IMR-90 (cell line): ENCODE results near the gene CTNNA2. TPM values are rescaled to one million over a fixed set of nuclear protein-coding genes. Genes with fewer than 3 reads are reported as not detected.

Experiments used
- ATAC-seq: fragments of 200-7000 bp; cut with Tn5 transposase; 2 replicates; pipeline ENCODE4 v1.9.1; 2020; ENCODE audit warnings: low read depth, mild to moderate bottlenecking, moderate library complexity
- BruUV-seq: library from RNA; stranded (reverse); fragments of 400-500 nt; replicated peaks from 2 replicates; lab custom pipeline; 2021; lab: Mats Ljungman, UMichigan
- CTCF ChIA-PET: fragments of 300-600 bp; formaldehyde crosslinking; extraction: SDS; loops from one replicate; lab custom pipeline; 2021; ENCODE audit warnings: antibody characterized with exemption; lab: Yijun Ruan, JAX
- POLR2A ChIA-PET: fragments of 300-600 bp; sonication (Branson Sonifier 250); formaldehyde crosslinking; loops from one replicate; lab custom pipeline; 2022; ENCODE audit warnings: antibody characterized with exemption; ENCODE audit not compliant: unreplicated experiment; lab: Charles Lee
- DNase-seq: peaks from one replicate; pipeline ENCODE4 v3.0.0; 2013
- H2AFZ ChIP-seq: replicated peaks from 2 replicates; pipeline ENCODE3; 2013; ENCODE audit warnings: low read length, mild to moderate bottlenecking; ENCODE audit not compliant: poor library complexity
- H2AK5ac ChIP-seq: 2 replicates; pipeline ENCODE4 v1.6.1; 2013; ENCODE audit warnings: low read depth, low read length, inconsistent platforms
- H2AK9ac ChIP-seq: replicated peaks from 2 replicates; pipeline ENCODE3; 2013; ENCODE audit warnings: mild to moderate bottlenecking, low read depth, low read length, moderate library complexity; ENCODE audit not compliant: poor library complexity
- H2BK120ac ChIP-seq: 2 replicates; pipeline ENCODE4 v1.6.1; 2013; ENCODE audit warnings: low read depth, low read length, inconsistent platforms
- H2BK15ac ChIP-seq: 3 replicates; pipeline ENCODE4 v1.6.1; 2013; ENCODE audit warnings: low read depth, low read length, inconsistent platforms
- H2BK20ac ChIP-seq: 2 replicates; pipeline ENCODE4 v1.6.1; 2013; ENCODE audit warnings: low read depth, mild to moderate bottlenecking, inconsistent platforms, low read length, moderate library complexity
- H2BK5ac ChIP-seq: 2 replicates; pipeline ENCODE4 v1.6.1; 2013; ENCODE audit warnings: mild to moderate bottlenecking, low read depth, low read length, inconsistent platforms; ENCODE audit not compliant: poor library complexity, severe bottlenecking
- H3K14ac ChIP-seq: replicated peaks from 2 replicates; pipeline ENCODE4 v1.6.1; 2013; ENCODE audit warnings: low read depth, low read length, inconsistent platforms
- H3K18ac ChIP-seq: 2 replicates; pipeline ENCODE4 v1.6.1; 2013; ENCODE audit warnings: low read depth, low read length, control low read depth
- H3K23ac ChIP-seq: 2 replicates; pipeline ENCODE4 v1.6.1; 2013; ENCODE audit warnings: low read depth, low read length, inconsistent platforms
- H3K27ac ChIP-seq: 2 replicates; pipeline ENCODE4 v1.5.1; 2013; ENCODE audit warnings: mild to moderate bottlenecking, control low read depth, low read length; ENCODE audit not compliant: insufficient read depth
- H3K27me3 ChIP-seq: 2 replicates; pipeline ENCODE4 v1.6.1; 2013; ENCODE audit warnings: low read length; ENCODE audit not compliant: control insufficient read depth, insufficient read depth
- H3K36me3 ChIP-seq: 2 replicates; pipeline ENCODE4 v1.6.1; 2013; ENCODE audit warnings: low read length, mixed read lengths; ENCODE audit not compliant: control insufficient read depth, insufficient read depth
- H3K4ac ChIP-seq: 2 replicates; pipeline ENCODE4 v1.6.1; 2013; ENCODE audit warnings: low read depth, low read length, inconsistent platforms
- H3K4me1 ChIP-seq: 2 replicates; pipeline ENCODE4 v1.6.1; 2013; ENCODE audit warnings: low read length, mixed read lengths; ENCODE audit not compliant: control insufficient read depth, insufficient read depth
- H3K4me2 ChIP-seq: 2 replicates; pipeline ENCODE4 v1.6.1; 2013; ENCODE audit warnings: low read depth, mild to moderate bottlenecking, control low read depth, low read length, moderate library complexity
- H3K4me3 ChIP-seq: 2 replicates; pipeline ENCODE4 v1.5.1; 2013; ENCODE audit warnings: low read depth, mild to moderate bottlenecking, control low read depth, low read length, moderate library complexity; ENCODE audit not compliant: insufficient read depth
- H3K56ac ChIP-seq: 2 replicates; pipeline ENCODE4 v1.6.1; 2013; ENCODE audit warnings: low read length, inconsistent platforms; ENCODE audit not compliant: insufficient read depth; ENCODE audit errors: extremely low read depth
- H3K79me1 ChIP-seq, 2 experiments: 2 replicates each; pipeline ENCODE4 v1.6.1; 2013; ENCODE audit warnings: low read length in 2 of 2, inconsistent platforms in 1 of 2, low read depth in 1 of 2
- H3K9ac ChIP-seq: 2 replicates; pipeline ENCODE4 v1.6.1; 2013; ENCODE audit warnings: low read depth, low read length, control low read depth
- H3K9me1 ChIP-seq: 2 replicates; pipeline ENCODE4 v1.6.1; 2013; ENCODE audit warnings: low read length, inconsistent platforms; ENCODE audit not compliant: insufficient read depth
- H3K9me3 ChIP-seq: 2 replicates; pipeline ENCODE4 v1.6.1; 2013; ENCODE audit warnings: low read length; ENCODE audit not compliant: control insufficient read depth, insufficient read depth
- H4K20me1 ChIP-seq: 2 replicates; pipeline ENCODE4 v1.6.1; 2013; ENCODE audit warnings: low read length, inconsistent platforms; ENCODE audit not compliant: insufficient read depth
- H4K5ac ChIP-seq: 2 replicates; pipeline ENCODE4 v1.6.1; 2013; ENCODE audit warnings: mild to moderate bottlenecking, low read depth, low read length, control low read depth
- H4K8ac ChIP-seq, 2 experiments: 2 replicates each; pipeline ENCODE4 v1.6.1; 2013; ENCODE audit warnings: low read depth in 2 of 2, low read length in 2 of 2, control low read depth in 1 of 2, inconsistent platforms in 1 of 2
- H4K91ac ChIP-seq: 2 replicates; pipeline ENCODE4 v1.6.1; 2013; ENCODE audit warnings: low read depth, low read length, inconsistent platforms; ENCODE audit not compliant: insufficient read depth
- BHLHE40 ChIP-seq: fragments of 150-350 bp; IDR thresholded peaks from 2 replicates; pipeline ENCODE4 v1.6.1; 2016; ENCODE audit warnings: mild to moderate bottlenecking, low read depth, low read length
- FOS ChIP-seq: fragments of 150-350 bp; IDR thresholded peaks from 2 replicates; pipeline ENCODE4 v1.6.1; 2016; ENCODE audit warnings: low read depth, low read length
- POLR2A ChIP-seq: IDR thresholded peaks from 2 replicates; pipeline ENCODE4 v1.6.1; 2012; ENCODE audit warnings: mild to moderate bottlenecking, low read depth, low read length
- RAD21 ChIP-seq: IDR thresholded peaks from 2 replicates; pipeline ENCODE4 v1.6.1; 2012; ENCODE audit warnings: low read length, improper control_type of control experiment
- WGBS, 2 experiments: methylation state at CpG; one replicate each; pipeline versions ENCODE4 v1.1.5 to v1.1.7; 2013; ENCODE audit warnings: missing lambda C conversion rate in 2 of 2; ENCODE audit not compliant: insufficient read length in 1 of 2; ENCODE audit errors: extremely low coverage in 2 of 2; 5-methylcytosine and 5-hydroxymethylcytosine counted together
- dilution Hi-C: fragments of 300-500 bp; cut with HindIII; formaldehyde crosslinking; loops from one replicate; pipeline ENCODE4 v1.14.3; 2018; ENCODE audit warnings: low sequenced_read_pairs; ENCODE audit not compliant: unreplicated experiment
- in situ Hi-C: fragments of 300-500 bp; cut with MboI; formaldehyde crosslinking; loops from 3 replicates; pipeline ENCODE4 v1.14.3; 2019; ENCODE audit warnings: low sequenced_read_pairs, inconsistent platforms, mixed read lengths
- intact Hi-C: fragments of 100-400 bp; cut with micrococcal nuclease; formaldehyde crosslinking; loops from 2 replicates; pipeline ENCODE4 v1.10.0; 2022
- polyA plus RNA-seq, 3 experiments: library from polyadenylated mRNA; depleted of rRNA; stranded (reverse); fragments of >200 nt; gene quantifications; 2 replicates each; pipeline ENCODE4 v1.2.3, GENCODE V29; 2012; ENCODE audit warnings: low replicate concordance in 1 of 3
- total RNA-seq: library from RNA; depleted of rRNA; stranded (reverse); fragments of >200 nt; gene quantifications from 2 replicates; pipeline ENCODE4 v1.2.3, GENCODE V29; 2012
- TF ChIP-seq, protein P1 (sequence below): conservative IDR thresholded peaks from 2 replicates; pipeline ENCODE4 v1.5.1; 2012; ENCODE audit warnings: mild to moderate bottlenecking, low read depth, low read length, improper control_type of control experiment

Gene CTNNA2
- total and polyA plus RNA-seq, 2 of the 4 experiments (the other 2 are of a cell fraction): not detected

DNA sequence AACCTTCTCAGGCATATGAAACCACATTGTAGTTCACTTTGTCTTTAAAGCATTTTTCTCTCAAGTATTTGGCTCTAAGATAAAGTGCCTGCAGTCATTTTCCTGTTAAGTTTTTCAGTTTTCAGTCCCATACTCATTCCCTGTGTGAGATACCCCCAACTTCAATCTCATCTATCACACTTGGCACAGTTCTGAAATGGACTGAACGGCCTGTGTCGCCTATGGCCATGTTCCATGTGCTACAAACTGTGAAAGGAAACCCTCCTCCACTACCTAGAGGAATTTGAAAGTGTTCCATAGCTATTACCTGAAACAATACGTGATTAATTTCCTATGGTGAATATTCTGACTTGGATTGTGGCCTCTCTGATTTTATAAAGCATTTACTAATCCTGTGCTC lies 319.1 kb downstream of the CTNNA2 start:
- CTCF ChIA-PET: no interaction called here
- no peak overlapping the region for H2AK9ac ChIP-seq
- H2BK5ac ChIP-seq: no peak overlapping the region
- H3K4me2 ChIP-seq: no peak overlapping the region
- no peak overlapping the region for H3K18ac ChIP-seq
- no peak overlapping the region for H2AK5ac ChIP-seq
- dilution Hi-C loops: no loop called here
- no peaks in the 10 kb centered on the region for H3K4me1 ChIP-seq
- ATAC-seq (no peak), DNase-seq (no peak)
- intact Hi-C loops: no loop called here
- H2BK120ac ChIP-seq: no peak overlapping the region
- no peak overlapping the region for H2AFZ ChIP-seq
- no peaks in the 10 kb centered on the region for H3K36me3 ChIP-seq
- no peaks in the 10 kb centered on the region for H3K27me3 ChIP-seq
- no peak overlapping the region for H3K23ac ChIP-seq
- H3K9me1 ChIP-seq: no peaks in the 10 kb centered on the region
- H3K4me3 ChIP-seq: no peak overlapping the region
- H3K4ac ChIP-seq: no peak overlapping the region
- no peaks in the 10 kb centered on the region for H3K79me1 ChIP-seq
- no peak overlapping the region for H2BK20ac ChIP-seq
- no TSS peak for BruUV-seq
- H4K20me1 ChIP-seq: no peaks in the 10 kb centered on the region
- no CpG with 5 or more reads among the region's 3 CpGs for WGBS, 2 experiments
- no peak overlapping the region for H3K27ac ChIP-seq
- no peak overlapping the region for H3K14ac ChIP-seq
- in situ Hi-C loops: no loop called here
- H4K91ac ChIP-seq: no peak overlapping the region
- POLR2A ChIA-PET: no interaction called here
- no peaks in the 10 kb centered on the region; the same call in 1 of the 2 replicates for H3K9me3 ChIP-seq
- no peak overlapping the region for H4K5ac ChIP-seq
- no peak overlapping the region for H3K56ac ChIP-seq
- no peak for TF ChIP-seq FOS
- TF ChIP-seq, protein P1, sequence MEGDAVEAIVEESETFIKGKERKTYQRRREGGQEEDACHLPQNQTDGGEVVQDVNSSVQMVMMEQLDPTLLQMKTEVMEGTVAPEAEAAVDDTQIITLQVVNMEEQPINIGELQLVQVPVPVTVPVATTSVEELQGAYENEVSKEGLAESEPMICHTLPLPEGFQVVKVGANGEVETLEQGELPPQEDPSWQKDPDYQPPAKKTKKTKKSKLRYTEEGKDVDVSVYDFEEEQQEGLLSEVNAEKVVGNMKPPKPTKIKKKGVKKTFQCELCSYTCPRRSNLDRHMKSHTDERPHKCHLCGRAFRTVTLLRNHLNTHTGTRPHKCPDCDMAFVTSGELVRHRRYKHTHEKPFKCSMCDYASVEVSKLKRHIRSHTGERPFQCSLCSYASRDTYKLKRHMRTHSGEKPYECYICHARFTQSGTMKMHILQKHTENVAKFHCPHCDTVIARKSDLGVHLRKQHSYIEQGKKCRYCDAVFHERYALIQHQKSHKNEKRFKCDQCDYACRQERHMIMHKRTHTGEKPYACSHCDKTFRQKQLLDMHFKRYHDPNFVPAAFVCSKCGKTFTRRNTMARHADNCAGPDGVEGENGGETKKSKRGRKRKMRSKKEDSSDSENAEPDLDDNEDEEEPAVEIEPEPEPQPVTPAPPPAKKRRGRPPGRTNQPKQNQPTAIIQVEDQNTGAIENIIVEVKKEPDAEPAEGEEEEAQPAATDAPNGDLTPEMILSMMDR: no peak
- no peak for TF ChIP-seq POLR2A
- no peak for TF ChIP-seq RAD21
- TF ChIP-seq BHLHE40: no peak
- no peak overlapping the region for H4K8ac ChIP-seq
- no peak overlapping the region for H2BK15ac ChIP-seq
- no peak overlapping the region for H3K9ac ChIP-seq
